Placental pericyte (primary cell): ENCODE results near the gene OR8U1. TPM values are rescaled to one million over a fixed set of nuclear protein-coding genes. Genes with fewer than 3 reads are reported as not detected.

Experiments used
- total RNA-seq: library from RNA; depleted of rRNA; stranded (reverse); fragments of >200 nt; gene quantifications from 2 replicates; pipeline ENCODE4 v1.2.3, GENCODE V29; 2012

OR8U1 gene
- total RNA-seq, result not detected in 2 replicates

GRCh38 chr11:56375324-56375723 is at the start of gene OR8U1:
Gene OR8U1 (plus strand): TSS chr11:56375624. CDS start chr11:56375624, 0 bp downstream.

GRCh38 chr11:56345739-56346138 is 29.7 kb upstream of the OR8U1 start, which contains the start of gene OR8K1:
Gene OR8K1 (plus strand): TSS chr11:56346039. CDS start chr11:56346039, 0 bp downstream.

GRCh38 chr11:56353991-56354390 is 21.4 kb upstream of the OR8U1 start, which contains the start of gene OR8J1:
Gene OR8J1 (plus strand): TSS chr11:56354291. CDS start chr11:56360247, 5,956 bp downstream.

GRCh38 chr11:56412396-56412795 is 37.0 kb downstream of the OR8U1 start, which contains the start of gene OR5AL1:
Gene OR5AL1 (plus strand): TSS chr11:56412696.

Other genes starting within 250 kb of the OR8U1 start
- not detected in 2 replicates for gene OR8J3, start 235.4 kb upstream of the OR8U1 start, total RNA-seq
- gene OR8K5, start 215.3 kb upstream of the OR8U1 start, total RNA-seq, result not detected in 2 replicates
- gene OR5J2, start 199.0 kb upstream of the OR8U1 start, total RNA-seq, result not detected in 2 replicates
- gene OR5T2, start 141.4 kb upstream of the OR8U1 start, total RNA-seq, result not detected in 2 replicates
- gene OR5T3, start 123.4 kb upstream of the OR8U1 start, total RNA-seq, result not detected in 2 replicates
- not detected in 2 replicates for gene OR5T1, start 101.5 kb upstream of the OR8U1 start, total RNA-seq
- not detected in 2 replicates for gene OR8H1, start 83.4 kb upstream of the OR8U1 start, total RNA-seq
- gene OR8K3, start 60.5 kb upstream of the OR8U1 start, total RNA-seq, result not detected in 2 replicates
- gene OR8K1, start 29.6 kb upstream of the OR8U1 start, total RNA-seq, result not detected in 2 replicates
- gene OR8J1, start 21.3 kb upstream of the OR8U1 start, total RNA-seq, result not detected in 2 replicates
- gene OR5AL1, start 37.1 kb downstream of the OR8U1 start, total RNA-seq, result not detected in 2 replicates
- not detected in 2 replicates for gene OR5M3, start 97.7 kb downstream of the OR8U1 start, total RNA-seq
- gene OR5M8, start 115.7 kb downstream of the OR8U1 start, total RNA-seq, result not detected in 2 replicates
- not detected in 2 replicates for gene OR5M11, start 167.6 kb downstream of the OR8U1 start, total RNA-seq
- not detected in 2 replicates for gene OR5M10, start 202.1 kb downstream of the OR8U1 start, total RNA-seq
- not detected in 2 replicates for gene OR5M1, start 239.2 kb downstream of the OR8U1 start, total RNA-seq